GM21737 (cell line): ENCODE data around the gene NCOR2.

Experiments used
- ATAC-seq: cut with Tn5 transposase; IDR thresholded peaks from one replicate; pipeline ENCODE4 v1.9.1; 2021; ENCODE audit warnings: mild to moderate bottlenecking, moderate library complexity; ENCODE audit not compliant: unreplicated experiment

NCOR2 gene

GRCh38 chr12:124566997-124567672, at the start of gene NCOR2:
Gene NCOR2 (minus strand): TSS chr12:124567612. CDS start chr12:124495251, 72,361 bp downstream.
- peak; percentile 19 for ATAC-seq

- no peak for ATAC-seq
Observed at GRCh38 chr12:124616394-124617221, 49.2 kb upstream of the NCOR2 start.

GRCh38 chr12:124614512-124615292, 47.3 kb upstream of the NCOR2 start:
- no peak for ATAC-seq

- no peak for ATAC-seq
Observed at GRCh38 chr12:124613151-124613585, 45.8 kb upstream of the NCOR2 start.

- ATAC-seq: no peak
Observed at GRCh38 chr12:124612410-124612680, 44.9 kb upstream of the NCOR2 start.

- ATAC-seq: no peak
Observed at GRCh38 chr12:124611559-124612409, 44.4 kb upstream of the NCOR2 start.

- no peak for ATAC-seq
Observed at GRCh38 chr12:124610629-124611558, 43.5 kb upstream of the NCOR2 start.

- no peak for ATAC-seq
Observed at GRCh38 chr12:124610021-124610612, 42.7 kb upstream of the NCOR2 start.

GRCh38 chr12:124609041-124609989, 41.9 kb upstream of the NCOR2 start:
- ATAC-seq: peak; percentile 70

GRCh38 chr12:124608450-124608870, 41.0 kb upstream of the NCOR2 start:
- no peak for ATAC-seq

- no peak for ATAC-seq
Observed at GRCh38 chr12:124607681-124608425, 40.4 kb upstream of the NCOR2 start.

GRCh38 chr12:124605883-124606774, 38.7 kb upstream of the NCOR2 start:
- ATAC-seq: no peak

- ATAC-seq: no peak
Observed at GRCh38 chr12:124605150-124605882, 37.9 kb upstream of the NCOR2 start.

GRCh38 chr12:124604264-124604680, 36.9 kb upstream of the NCOR2 start:
- no peak for ATAC-seq

- ATAC-seq: no peak
Observed at GRCh38 chr12:124603831-124604251, 36.4 kb upstream of the NCOR2 start.

GRCh38 chr12:124603100-124603541, 35.7 kb upstream of the NCOR2 start:
- ATAC-seq: no peak
